Testis (tissue), 2 donors: ENCODE results near the gene MAPKAPK5.

Experiments
- CTCF ChIP-seq, 3 experiments: fragments of 450-650 bp in 2 of 3; fragments of 200-600 bp in 1 of 3; sonication (generic) in 1 of 3; IDR thresholded peaks; one replicate each; pipeline ENCODE4 v1.5.1; 2016 to 2019; ENCODE audit warnings: antibody characterized with exemption in 3 of 3, mild to moderate bottlenecking in 2 of 3, moderate library complexity in 1 of 3
- POLR2A ChIP-seq: fragments of 450-650 bp; IDR thresholded peaks from one replicate; pipeline ENCODE4 v1.6.1; 2017; ENCODE audit warnings: antibody characterized with exemption, mild to moderate bottlenecking, moderate library complexity

- TF ChIP-seq POLR2A (no peak), CTCF (IDR thresholded peaks at IDR 0.05) (no peak)
Observed at GRCh38 chr12:111943929-111944328, 101.9 kb downstream of the MAPKAPK5 start.
